Upper lobe of left lung (tissue), 6 donors: ENCODE data around the gene CMIP. TPM values are rescaled to one million over a fixed set of nuclear protein-coding genes. Genes with fewer than 3 reads are reported as not detected.
A peak's percentile ranks its signal among the peaks of the same experiment; 100 is the strongest.

Source experiments
- ATAC-seq, 2 donors: fragments of 200-7000 bp; cut with Tn5 transposase; one replicate each; pipeline ENCODE4 v1.9.1; 2022; ENCODE audit warnings: mild to moderate bottlenecking in 2 of 2, moderate library complexity in 2 of 2; ENCODE audit not compliant: low FRiP score in 2 of 2
- DNase-seq, 2 donors: peaks; one replicate each; pipeline ENCODE4 v3.0.0-alpha.2; 2019 to 2020
- H3K27ac ChIP-seq, 4 donors: fragments of 200-600 bp; sonication (generic); one replicate each; pipeline ENCODE4 v1.5.1; 2016 to 2019
- H3K27me3 ChIP-seq, 4 donors: fragments of 200-600 bp; sonication (generic); one replicate each; pipeline ENCODE4 v1.5.1; 2017 to 2019
- H3K36me3 ChIP-seq, 4 donors: fragments of 200-600 bp; sonication (generic); one replicate each; pipeline ENCODE4 v1.5.1; 2016 to 2019
- H3K4me1 ChIP-seq, 4 donors: fragments of 200-600 bp; sonication (generic); one replicate each; pipeline ENCODE4 v1.5.1; 2018 to 2019
- H3K4me3 ChIP-seq, 4 donors: fragments of 200-600 bp; sonication (generic); one replicate each; pipeline ENCODE4 v1.5.1; 2017 to 2019; ENCODE audit warnings: mild to moderate bottlenecking in 2 of 4, moderate library complexity in 1 of 4
- H3K9me3 ChIP-seq, 4 donors: fragments of 200-600 bp; sonication (generic); one replicate each; pipeline ENCODE4 v1.5.1; 2018 to 2019
- EP300 ChIP-seq, 4 donors: sonication (generic); formaldehyde crosslinking; IDR thresholded peaks; one replicate each; pipeline ENCODE4 v1.5.1; 2017; ENCODE audit warnings: antibody characterized with exemption in 4 of 4, control low read depth in 2 of 4
- POLR2A ChIP-seq, 4 donors: fragments of 450-650 bp; IDR thresholded peaks; one replicate each; pipeline ENCODE4 v1.5.1; 2016 to 2017; ENCODE audit warnings: antibody characterized with exemption in 4 of 4, mild to moderate bottlenecking in 2 of 4
- POLR2AphosphoS5 ChIP-seq, 2 donors: sonication (generic); formaldehyde crosslinking; IDR thresholded peaks; one replicate each; pipeline ENCODE4 v1.5.1; 2017; ENCODE audit warnings: antibody characterized with exemption in 2 of 2
- WGBS, 2 donors: methylation state at CpG; one replicate each; pipeline ENCODE4 v1.1.5; 2017 to 2018; 5-methylcytosine and 5-hydroxymethylcytosine counted together
- total RNA-seq, 6 donors: library from RNA; depleted of rRNA in 4 of 6; stranded (reverse); fragments of >200 nt in 4 of 6; gene quantifications; one replicate each; pipeline versions ENCODE4 v1.1.0 to v1.2.1, GENCODE V29; 2016 to 2021
- TF ChIP-seq, protein P1 (sequence below), 6 experiments: fragments of 450-650 bp in 4 of 6; fragments of 200-600 bp in 2 of 6; sonication (generic) in 2 of 6; IDR thresholded peaks; one replicate each; pipeline ENCODE4 v1.5.1; 2016 to 2019; ENCODE audit warnings: antibody characterized with exemption in 6 of 6
- donor health status: DM: no; HTN: no; CAD: no; lungs with moderate emphysema.
- donor health status: DM: no; HTN: yes; CAD: no; lungs with severe emphysema.

CMIP gene
- total RNA-seq, 6 donors from 2014 or later = 48.3 to 109 (median 67.6) TPM

DNA sequence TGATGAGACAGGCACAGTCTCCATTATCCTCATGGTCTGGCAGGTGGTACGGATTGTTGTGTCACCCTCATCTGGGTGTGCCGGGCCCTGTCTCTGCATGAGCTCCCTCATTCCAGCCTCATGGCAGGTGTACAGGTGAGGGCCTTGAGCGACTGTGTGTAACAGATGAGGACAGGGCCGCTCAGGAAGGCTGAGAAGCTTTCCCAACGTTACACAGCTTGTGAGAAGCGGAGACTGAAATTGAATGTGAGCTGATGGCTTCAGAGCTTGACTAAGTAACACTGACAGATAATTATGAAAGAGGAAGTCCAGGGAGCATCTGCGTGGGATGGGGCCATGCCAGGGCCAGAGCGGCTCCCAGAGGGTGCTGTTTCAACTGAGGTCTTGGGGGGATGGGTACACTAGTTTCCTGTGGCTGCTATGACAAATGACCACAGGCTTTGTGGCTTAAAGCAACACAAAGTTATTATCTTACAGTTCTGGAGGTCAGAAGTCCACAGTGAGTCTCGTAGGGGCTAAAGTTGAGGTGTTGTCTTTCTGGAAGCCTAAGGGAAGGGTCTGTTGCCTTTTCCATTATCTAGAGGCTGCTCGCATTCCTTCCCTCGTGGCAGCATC, 36.7 kb downstream of the CMIP start:
- Histone ChIP-seq H3K9me3 (no peaks in the 10 kb centered on the region), H3K4me3 (no peak overlapping the region), H3K27ac (peak overlapping the region; percentile 74 to 85 (median 78)), H3K27me3 (no peaks in the 10 kb centered on the region), H3K36me3 (no peaks in the 10 kb centered on the region), H3K4me1 (peaks cover 77 to 100% (median 94%) of the 10 kb centered on the region in 4 donors)
- TF ChIP-seq EP300 (IDR thresholded peaks at IDR 0.05) (peak in 2 of 4 donors; percentile 41 to 62), POLR2AphosphoS5 (IDR thresholded peaks at IDR 0.05) (peak; percentile 86 to 87), POLR2A (IDR thresholded peaks at IDR 0.05) (peak in 1 of 4 donors; percentile 31)
- TF ChIP-seq, protein P1, sequence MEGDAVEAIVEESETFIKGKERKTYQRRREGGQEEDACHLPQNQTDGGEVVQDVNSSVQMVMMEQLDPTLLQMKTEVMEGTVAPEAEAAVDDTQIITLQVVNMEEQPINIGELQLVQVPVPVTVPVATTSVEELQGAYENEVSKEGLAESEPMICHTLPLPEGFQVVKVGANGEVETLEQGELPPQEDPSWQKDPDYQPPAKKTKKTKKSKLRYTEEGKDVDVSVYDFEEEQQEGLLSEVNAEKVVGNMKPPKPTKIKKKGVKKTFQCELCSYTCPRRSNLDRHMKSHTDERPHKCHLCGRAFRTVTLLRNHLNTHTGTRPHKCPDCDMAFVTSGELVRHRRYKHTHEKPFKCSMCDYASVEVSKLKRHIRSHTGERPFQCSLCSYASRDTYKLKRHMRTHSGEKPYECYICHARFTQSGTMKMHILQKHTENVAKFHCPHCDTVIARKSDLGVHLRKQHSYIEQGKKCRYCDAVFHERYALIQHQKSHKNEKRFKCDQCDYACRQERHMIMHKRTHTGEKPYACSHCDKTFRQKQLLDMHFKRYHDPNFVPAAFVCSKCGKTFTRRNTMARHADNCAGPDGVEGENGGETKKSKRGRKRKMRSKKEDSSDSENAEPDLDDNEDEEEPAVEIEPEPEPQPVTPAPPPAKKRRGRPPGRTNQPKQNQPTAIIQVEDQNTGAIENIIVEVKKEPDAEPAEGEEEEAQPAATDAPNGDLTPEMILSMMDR (IDR thresholded peaks at IDR 0.05) = no peak
- peak in 1 of 2 donors; percentile 85 for DNase-seq
- 47 to 52% methylated on average over 11 of the region's 11 CpGs for WGBS, 2 donors
- peak; percentile 76 to 84 for ATAC-seq

DNA sequence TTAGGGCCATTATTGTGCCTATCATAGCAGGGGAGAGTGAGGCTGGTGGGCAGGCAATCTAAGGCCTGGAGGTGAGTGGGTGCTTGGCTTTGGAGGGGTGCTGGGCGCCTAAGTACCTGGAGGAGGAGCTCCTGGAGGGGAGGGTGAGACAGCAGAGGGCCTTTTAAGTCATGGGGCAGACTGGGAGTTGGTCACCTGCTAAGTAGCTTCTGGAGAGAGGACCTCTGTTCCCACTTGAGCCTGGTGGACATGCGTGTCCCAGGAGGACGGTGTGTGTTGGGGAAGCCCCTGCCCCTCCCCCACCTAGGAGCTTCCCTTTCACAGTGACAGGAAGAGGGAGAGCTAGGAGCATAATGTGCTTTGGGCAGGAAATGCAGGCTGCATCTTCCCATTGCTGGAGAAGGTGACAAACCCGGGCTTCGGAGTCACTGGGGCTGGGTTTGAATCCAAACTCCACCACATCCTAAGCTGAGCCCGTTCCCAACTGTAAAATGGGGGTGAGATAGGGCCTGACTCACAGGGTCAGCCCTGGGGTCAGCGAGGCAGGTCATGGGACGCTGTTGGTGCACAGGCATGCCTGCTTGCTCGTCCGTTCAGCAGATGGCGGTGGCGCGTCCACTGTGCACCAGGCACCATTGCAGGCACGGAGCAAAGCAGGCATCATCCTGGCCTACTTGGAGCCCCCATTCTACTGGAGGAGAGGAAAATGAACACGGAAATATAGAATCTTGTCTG, 37.9 kb downstream of the CMIP start:
- H3K27ac ChIP-seq = peak overlapping the region; percentile 74 to 85 (median 78)

DNA sequence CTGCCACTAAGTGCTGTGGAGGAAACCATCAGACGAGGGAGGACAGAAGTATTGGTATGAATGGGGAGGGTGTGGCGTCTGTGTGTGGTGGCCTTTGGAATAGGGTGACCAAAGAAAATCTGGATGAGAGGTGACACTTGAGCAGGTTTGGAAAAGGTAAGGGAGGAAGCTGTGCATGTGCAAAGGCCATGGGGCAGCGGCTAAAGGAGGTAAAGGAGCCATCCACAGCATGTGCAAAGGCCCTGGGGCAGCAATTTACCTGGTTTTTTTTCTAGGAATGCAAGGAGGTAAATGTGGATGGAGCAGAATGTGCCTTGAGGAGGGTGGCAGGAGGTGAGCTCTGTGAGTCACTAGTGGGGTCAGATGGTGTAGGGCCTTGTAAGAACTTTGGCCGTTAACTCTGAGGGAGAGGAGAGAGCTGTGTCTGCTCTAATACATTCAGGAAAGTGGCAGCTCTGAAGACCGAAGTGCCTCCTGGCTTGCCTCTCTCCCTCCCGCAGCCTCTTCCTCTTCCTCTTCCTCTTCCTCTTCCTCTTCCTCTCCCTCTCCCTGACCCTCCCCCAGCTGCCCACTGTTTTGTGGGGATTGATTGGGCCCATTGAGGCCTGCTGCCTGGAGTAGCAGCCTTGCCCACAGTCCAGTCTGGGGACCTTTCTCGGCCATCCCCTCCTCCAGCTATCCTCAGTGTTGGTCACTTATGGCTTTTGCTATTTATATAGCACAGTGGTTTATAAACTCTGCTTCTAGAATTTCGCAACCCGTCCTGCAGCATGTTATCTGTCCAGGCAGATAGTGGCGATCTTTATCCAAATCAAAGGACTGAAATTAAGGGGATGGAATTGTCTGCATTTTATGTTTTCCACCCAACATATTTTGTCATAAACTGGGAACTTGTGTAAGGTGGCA, 38.7 kb downstream of the CMIP start:
- Histone ChIP-seq H3K4me3 (no peak overlapping the region), H3K36me3 (no peaks in the 10 kb centered on the region), H3K9me3 (no peaks in the 10 kb centered on the region), H3K27me3 (no peaks in the 10 kb centered on the region), H3K27ac (peak overlapping the region; percentile 74 to 85 (median 78)), H3K4me1 (peaks cover 76 to 99% (median 89%) of the 10 kb centered on the region in 4 donors)
- 59 to 69% methylated on average over 10 of the region's 10 CpGs for WGBS, 2 donors
- DNase-seq (no peak), ATAC-seq (no peak)
- TF ChIP-seq POLR2A (IDR thresholded peaks at IDR 0.05) (no peak), POLR2AphosphoS5 (IDR thresholded peaks at IDR 0.05) (no peak), EP300 (IDR thresholded peaks at IDR 0.05) (no peak)
- TF ChIP-seq, protein P1 (IDR thresholded peaks at IDR 0.05) = no peak

More for the DNA sequence above, 37.9 kb downstream of the CMIP start:
- TF ChIP-seq EP300 (IDR thresholded peaks at IDR 0.05) (peak in 2 of 4 donors; percentile 82 to 86), POLR2A (IDR thresholded peaks at IDR 0.05) (no peak), POLR2AphosphoS5 (IDR thresholded peaks at IDR 0.05) (peak; percentile 60 to 80)
- TF ChIP-seq, protein P1 (IDR thresholded peaks at IDR 0.05) = no peak
- Histone ChIP-seq H3K27me3 (no peaks in the 10 kb centered on the region), H3K9me3 (no peaks in the 10 kb centered on the region), H3K4me1 (peaks cover 84 to 99% (median 92%) of the 10 kb centered on the region in 4 donors), H3K4me3 (no peak overlapping the region), H3K36me3 (no peaks in the 10 kb centered on the region)
- peak in 1 of 2 donors; percentile 61 for DNase-seq
- WGBS, 2 donors = 67 to 87% methylated on average over 12 to 15 of the region's 15 CpGs
- ATAC-seq = no peak

DNA sequence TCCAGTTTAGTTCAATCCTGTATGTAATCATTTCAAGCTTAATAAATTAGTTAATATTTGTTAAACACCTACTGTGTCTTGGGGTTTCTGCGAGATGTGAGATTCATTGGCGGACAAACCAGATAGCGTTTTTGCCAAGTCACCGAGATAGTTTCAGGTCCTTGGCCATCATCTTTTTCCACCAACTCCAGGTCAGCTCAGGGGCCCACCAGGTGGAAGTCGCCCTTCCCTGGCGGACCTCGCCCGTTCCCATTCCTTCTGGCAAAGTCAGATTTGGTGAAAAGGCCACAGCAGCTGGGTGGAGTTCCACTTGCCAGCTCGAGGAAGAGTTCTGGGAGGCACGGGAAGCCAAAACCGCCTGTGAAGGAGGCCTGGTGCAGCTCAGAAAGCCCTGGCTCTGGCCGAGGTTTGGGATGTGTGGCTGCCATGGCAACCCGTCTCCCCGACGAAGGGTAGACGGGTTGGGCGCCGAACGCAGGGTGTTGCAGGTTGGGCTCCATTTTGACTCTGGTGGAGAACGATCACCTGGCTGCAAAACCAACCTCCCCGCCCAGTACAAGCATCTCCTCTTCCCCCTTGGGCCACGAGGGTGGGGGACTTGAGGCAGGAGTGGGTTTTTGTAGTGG, 39.5 kb downstream of the CMIP start:
- DNase-seq = no peak
- Histone ChIP-seq H3K4me1 (peaks cover 68 to 99% (median 88%) of the 10 kb centered on the region in 4 donors), H3K27me3 (no peaks in the 10 kb centered on the region), H3K27ac (peak overlapping the region in 2 of 4 donors; percentile 81 to 85), H3K9me3 (no peaks in the 10 kb centered on the region), H3K4me3 (no peak overlapping the region), H3K36me3 (no peaks in the 10 kb centered on the region)
- ATAC-seq = no peak
- 89 to 90% methylated on average over 18 to 22 of the region's 22 CpGs for WGBS, 2 donors
- TF ChIP-seq POLR2AphosphoS5 (IDR thresholded peaks at IDR 0.05) = no peak
- TF ChIP-seq EP300 (IDR thresholded peaks at IDR 0.05) = no peak
- TF ChIP-seq, protein P1 (IDR thresholded peaks at IDR 0.05) = no peak
- TF ChIP-seq POLR2A (IDR thresholded peaks at IDR 0.05) = no peak
